Activated CD8-positive, alpha-beta T cell treated with anti-CD3 and anti-CD28 coated beads for 36 hours (primary cell): ENCODE measurements around the gene POLD3. TPM values are rescaled to one million over a fixed set of nuclear protein-coding genes. Genes with fewer than 3 reads are reported as not detected.

Experiments
- ATAC-seq: fragments of 200-7000 bp; cut with Tn5 transposase; one replicate; pipeline ENCODE4 v1.10.0; 2021; ENCODE audit warnings: mild to moderate bottlenecking, moderate library complexity
- CTCF ChIA-PET: fragments of 350-600 bp; sonication (Branson Sonifier 250); formaldehyde crosslinking; loops from one replicate; lab custom pipeline; 2021; ENCODE audit warnings: antibody characterized with exemption; lab: Charles Lee
- POLR2A ChIA-PET: fragments of 350-600 bp; sonication (Branson Sonifier 250); formaldehyde crosslinking; loops from one replicate; lab custom pipeline; 2021; ENCODE audit warnings: antibody characterized with exemption; lab: Charles Lee
- DNase-seq: peaks from one replicate; pipeline ENCODE4 v3.0.0-alpha.2; 2020
- H3K27ac Mint-ChIP-seq: one replicate; pipeline ENCODE4 v1.8.0; 2021; ENCODE audit warnings: mild to moderate bottlenecking, mixed read lengths
- H3K27me3 Mint-ChIP-seq: one replicate; pipeline ENCODE4 v1.8.0; 2021; ENCODE audit warnings: mixed read lengths
- H3K36me3 Mint-ChIP-seq: one replicate; pipeline ENCODE4 v1.8.0; 2021; ENCODE audit warnings: low read depth, mixed read lengths
- H3K4me1 Mint-ChIP-seq: one replicate; pipeline ENCODE4 v1.8.0; 2021; ENCODE audit warnings: low read depth, mixed read lengths
- H3K4me3 Mint-ChIP-seq: one replicate; pipeline ENCODE4 v1.8.0; 2021; ENCODE audit warnings: mild to moderate bottlenecking, moderate library complexity, mixed read lengths
- H3K9me3 Mint-ChIP-seq: one replicate; pipeline ENCODE4 v1.8.0; 2021; ENCODE audit warnings: mixed read lengths
- intact Hi-C: fragments of 100-400 bp; cut with micrococcal nuclease; formaldehyde crosslinking; loops from one replicate; pipeline ENCODE4 v1.10.0; 2022
- total RNA-seq, 2 experiments: library from RNA; stranded (reverse); gene quantifications; one replicate each; pipeline ENCODE4 v1.2.3, GENCODE V29; 2021
- TF ChIP-seq, protein P1 (sequence below): fragments of 200-600 bp; IDR thresholded peaks from one replicate; pipeline ENCODE4 v1.8.0; 2022; ENCODE audit warnings: antibody characterized with exemption, mild to moderate bottlenecking

The POLD3 gene
- total RNA-seq, 2 experiments from 2014 or later: 56.0 to 67.2 TPM

DNA sequence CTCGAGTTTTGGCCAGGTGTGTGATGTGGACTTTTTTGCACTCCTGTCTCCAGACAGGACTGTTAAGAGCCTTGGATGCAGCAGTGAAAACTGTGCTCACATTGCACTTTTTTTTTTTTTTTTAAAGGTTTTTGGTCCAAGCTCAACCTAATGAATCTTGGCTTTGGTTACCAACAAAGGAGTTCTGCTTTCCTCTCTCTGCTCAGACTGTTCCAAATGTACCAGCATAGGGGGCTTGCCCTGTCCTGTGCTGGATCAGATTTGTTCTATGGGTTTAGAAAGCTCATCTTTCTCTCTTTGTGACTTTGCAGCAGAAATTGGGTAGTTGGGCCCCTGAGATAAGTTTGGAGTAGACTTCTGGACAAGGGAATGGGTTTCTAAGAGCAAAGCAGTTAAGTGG is 45.3 kb downstream of the POLD3 start:
- ChIA-PET POLR2A (interaction anchor here (1.4 kb wide), 1 partner anchor 112 kb away, joined by 4 read pairs; no protein-coding TSS in a partner anchor), CTCF (interaction anchor here (1.2 to 3.2 kb wide), 2 partner anchors 65 to 102 kb away, joined by 3 to 7 read pairs; no protein-coding TSS in a partner anchor)
- intact Hi-C loops: no loop called here
- no peak overlapping the region for H3K4me3 Mint-ChIP-seq
- no peaks in the 10 kb centered on the region for H3K9me3 Mint-ChIP-seq
- ATAC-seq: no peak
- TF ChIP-seq, protein P1, sequence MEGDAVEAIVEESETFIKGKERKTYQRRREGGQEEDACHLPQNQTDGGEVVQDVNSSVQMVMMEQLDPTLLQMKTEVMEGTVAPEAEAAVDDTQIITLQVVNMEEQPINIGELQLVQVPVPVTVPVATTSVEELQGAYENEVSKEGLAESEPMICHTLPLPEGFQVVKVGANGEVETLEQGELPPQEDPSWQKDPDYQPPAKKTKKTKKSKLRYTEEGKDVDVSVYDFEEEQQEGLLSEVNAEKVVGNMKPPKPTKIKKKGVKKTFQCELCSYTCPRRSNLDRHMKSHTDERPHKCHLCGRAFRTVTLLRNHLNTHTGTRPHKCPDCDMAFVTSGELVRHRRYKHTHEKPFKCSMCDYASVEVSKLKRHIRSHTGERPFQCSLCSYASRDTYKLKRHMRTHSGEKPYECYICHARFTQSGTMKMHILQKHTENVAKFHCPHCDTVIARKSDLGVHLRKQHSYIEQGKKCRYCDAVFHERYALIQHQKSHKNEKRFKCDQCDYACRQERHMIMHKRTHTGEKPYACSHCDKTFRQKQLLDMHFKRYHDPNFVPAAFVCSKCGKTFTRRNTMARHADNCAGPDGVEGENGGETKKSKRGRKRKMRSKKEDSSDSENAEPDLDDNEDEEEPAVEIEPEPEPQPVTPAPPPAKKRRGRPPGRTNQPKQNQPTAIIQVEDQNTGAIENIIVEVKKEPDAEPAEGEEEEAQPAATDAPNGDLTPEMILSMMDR: no peak
- DNase-seq: no peak
- H3K36me3 Mint-ChIP-seq: peaks cover 71% of the 10 kb centered on the region
- H3K27me3 Mint-ChIP-seq: no peaks in the 10 kb centered on the region
- H3K27ac Mint-ChIP-seq: no peak overlapping the region
- H3K4me1 Mint-ChIP-seq: peaks cover 15% of the 10 kb centered on the region

DNA sequence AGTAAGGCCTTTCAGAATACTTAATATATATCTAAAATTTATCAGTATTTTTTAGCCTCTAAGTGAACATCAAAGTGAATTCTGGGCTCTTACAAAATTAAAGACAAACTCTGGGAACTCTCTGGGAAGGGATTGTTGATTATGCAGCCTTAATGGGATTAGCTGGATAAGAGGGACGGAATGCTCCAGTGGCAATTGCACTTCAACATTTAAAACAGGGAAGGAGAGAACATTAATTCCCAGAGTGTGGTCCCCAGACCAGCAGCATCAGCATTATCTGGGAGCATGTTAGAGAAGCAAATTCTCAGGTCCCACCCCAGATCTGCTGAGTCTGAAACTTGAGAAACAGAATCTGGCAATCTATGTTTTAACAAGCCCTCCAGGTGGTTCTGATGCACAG is 46.5 kb downstream of the POLD3 start:
- no peaks in the 10 kb centered on the region for H3K27me3 Mint-ChIP-seq
- DNase-seq (no peak), ATAC-seq (no peak)
- ChIA-PET CTCF (interaction anchor here (0.6 to 3.2 kb wide), 3 partner anchors 62 to 87 kb away, joined by 3 to 7 read pairs (median 3); no protein-coding TSS in a partner anchor), POLR2A (interaction anchor here (0.6 to 1.4 kb wide), 4 partner anchors 10 to 111 kb away, joined by 3 to 4 read pairs (median 3); partner anchors contain the start of gene POLD3)
- TF ChIP-seq, protein P1: no peak
- H3K9me3 Mint-ChIP-seq: no peaks in the 10 kb centered on the region
- H3K4me3 Mint-ChIP-seq: no peak overlapping the region
- peaks cover 15% of the 10 kb centered on the region for H3K4me1 Mint-ChIP-seq
- intact Hi-C loops: no loop called here
- H3K36me3 Mint-ChIP-seq: peaks cover 69% of the 10 kb centered on the region
- H3K27ac Mint-ChIP-seq: no peak overlapping the region

DNA sequence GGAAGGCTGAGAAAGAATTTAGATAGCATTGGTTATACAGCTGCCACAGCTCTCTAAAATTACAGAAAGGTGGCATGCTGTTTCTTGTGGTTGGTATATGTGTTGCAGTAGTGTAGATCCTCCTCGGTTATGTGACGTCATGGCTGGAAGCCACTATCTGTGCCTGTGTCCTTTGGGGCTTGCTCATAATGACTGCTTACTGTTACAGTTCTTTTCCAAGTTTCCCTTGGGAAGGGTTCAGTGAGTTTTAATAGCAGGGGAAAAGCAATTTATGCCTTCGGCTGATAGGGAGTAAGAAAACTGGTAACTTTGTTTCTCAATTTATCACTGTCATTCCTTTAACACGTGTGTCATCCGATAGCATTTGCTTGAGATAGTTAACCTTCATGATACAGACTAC is 47.2 kb downstream of the POLD3 start:
- no peak overlapping the region for H3K4me3 Mint-ChIP-seq
- no peak for DNase-seq
- intact Hi-C loops: no loop called here
- H3K27me3 Mint-ChIP-seq: no peaks in the 10 kb centered on the region
- TF ChIP-seq, protein P1: no peak
- H3K36me3 Mint-ChIP-seq: peaks cover 67% of the 10 kb centered on the region
- no peaks in the 10 kb centered on the region for H3K9me3 Mint-ChIP-seq
- H3K27ac Mint-ChIP-seq: no peak overlapping the region
- no peak for ATAC-seq
- ChIA-PET POLR2A (interaction anchor here (0.6 to 1.3 kb wide), 2 partner anchors 10 to 47 kb away, joined by 3 read pairs; partner anchors contain the start of gene POLD3), CTCF (interaction anchor here (0.6 to 3.2 kb wide), 2 partner anchors 63 to 87 kb away, joined by 3 to 7 read pairs; no protein-coding TSS in a partner anchor)
- peaks cover 15% of the 10 kb centered on the region for H3K4me1 Mint-ChIP-seq

DNA sequence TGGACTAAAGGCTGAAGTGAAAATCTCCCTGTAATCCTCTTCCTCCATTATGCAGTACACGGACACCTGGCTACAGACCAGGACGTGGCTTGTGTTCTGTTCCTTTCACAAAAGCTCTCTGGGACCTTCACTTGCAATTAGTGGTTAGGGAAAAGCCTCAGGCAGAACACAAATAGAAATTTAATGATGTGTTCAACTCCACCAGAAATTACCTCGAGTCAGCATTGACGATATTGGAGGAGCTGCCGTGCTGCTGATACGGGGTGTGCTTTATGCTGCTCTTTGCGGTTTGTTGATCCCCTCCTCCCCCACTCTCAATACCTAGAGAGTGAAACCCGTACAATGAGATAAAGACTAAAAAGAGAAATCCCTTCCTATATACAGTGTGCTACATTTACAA is 48.9 kb downstream of the POLD3 start:
- no peak for ATAC-seq
- H3K36me3 Mint-ChIP-seq: peaks cover 54% of the 10 kb centered on the region
- no peak for DNase-seq
- H3K4me3 Mint-ChIP-seq: no peak overlapping the region
- ChIA-PET CTCF (no interaction called here), POLR2A (no interaction called here)
- TF ChIP-seq, protein P1: no peak
- intact Hi-C loops: no loop called here
- H3K27me3 Mint-ChIP-seq: no peaks in the 10 kb centered on the region
- peaks cover 8% of the 10 kb centered on the region for H3K4me1 Mint-ChIP-seq
- H3K9me3 Mint-ChIP-seq: no peaks in the 10 kb centered on the region
- no peak overlapping the region for H3K27ac Mint-ChIP-seq

DNA sequence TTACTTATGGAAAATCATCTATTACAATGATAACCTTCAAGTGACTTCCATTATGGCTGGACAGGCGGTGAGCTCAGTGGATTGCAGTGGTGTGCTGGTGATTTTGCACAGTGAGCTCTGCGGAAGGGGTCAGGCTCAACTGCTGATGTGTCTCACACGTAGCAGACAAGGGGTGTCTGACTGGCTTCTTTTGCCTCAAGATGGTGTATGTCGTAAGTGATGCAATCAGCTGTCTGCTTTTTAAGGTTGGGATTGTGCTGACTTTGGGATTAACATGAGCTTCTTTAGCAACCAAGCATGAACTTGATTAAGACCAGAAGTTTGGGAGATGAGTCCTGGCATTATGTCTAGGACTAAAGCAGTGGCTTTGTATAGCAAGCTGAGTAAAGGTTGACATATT is 49.5 kb downstream of the POLD3 start:
- POLR2A ChIA-PET: no interaction called here
- Mint-ChIP-seq H3K9me3 (no peaks in the 10 kb centered on the region), H3K36me3 (peaks cover 48% of the 10 kb centered on the region), H3K4me1 (peaks cover 2% of the 10 kb centered on the region), H3K4me3 (no peak overlapping the region), H3K27me3 (no peaks in the 10 kb centered on the region), H3K27ac (no peak overlapping the region)
- CTCF ChIA-PET: no interaction called here
- intact Hi-C loops: no loop called here
- DNase-seq (no peak), ATAC-seq (no peak)
- TF ChIP-seq, protein P1: no peak
